ENCODE results near the gene ITGB2.

Gene ITGB2

GRCh38 chr21:44920694-44921604, at the start of gene ITGB2:
Gene ITGB2 (minus strand): TSS chr21:44920899. CDS start chr21:44910782, 10,117 bp downstream.
- no peak for DNase-seq (ENCODE audit: low spot score)

- DNase-seq (ENCODE audit: low spot score), result peak; percentile 79
Measured at GRCh38 chr21:44969931-44970755, 49.4 kb upstream of the ITGB2 start.

GRCh38 chr21:44969066-44969670, 48.5 kb upstream of the ITGB2 start:
- DNase-seq (ENCODE audit: low spot score), result no peak

DNA sequence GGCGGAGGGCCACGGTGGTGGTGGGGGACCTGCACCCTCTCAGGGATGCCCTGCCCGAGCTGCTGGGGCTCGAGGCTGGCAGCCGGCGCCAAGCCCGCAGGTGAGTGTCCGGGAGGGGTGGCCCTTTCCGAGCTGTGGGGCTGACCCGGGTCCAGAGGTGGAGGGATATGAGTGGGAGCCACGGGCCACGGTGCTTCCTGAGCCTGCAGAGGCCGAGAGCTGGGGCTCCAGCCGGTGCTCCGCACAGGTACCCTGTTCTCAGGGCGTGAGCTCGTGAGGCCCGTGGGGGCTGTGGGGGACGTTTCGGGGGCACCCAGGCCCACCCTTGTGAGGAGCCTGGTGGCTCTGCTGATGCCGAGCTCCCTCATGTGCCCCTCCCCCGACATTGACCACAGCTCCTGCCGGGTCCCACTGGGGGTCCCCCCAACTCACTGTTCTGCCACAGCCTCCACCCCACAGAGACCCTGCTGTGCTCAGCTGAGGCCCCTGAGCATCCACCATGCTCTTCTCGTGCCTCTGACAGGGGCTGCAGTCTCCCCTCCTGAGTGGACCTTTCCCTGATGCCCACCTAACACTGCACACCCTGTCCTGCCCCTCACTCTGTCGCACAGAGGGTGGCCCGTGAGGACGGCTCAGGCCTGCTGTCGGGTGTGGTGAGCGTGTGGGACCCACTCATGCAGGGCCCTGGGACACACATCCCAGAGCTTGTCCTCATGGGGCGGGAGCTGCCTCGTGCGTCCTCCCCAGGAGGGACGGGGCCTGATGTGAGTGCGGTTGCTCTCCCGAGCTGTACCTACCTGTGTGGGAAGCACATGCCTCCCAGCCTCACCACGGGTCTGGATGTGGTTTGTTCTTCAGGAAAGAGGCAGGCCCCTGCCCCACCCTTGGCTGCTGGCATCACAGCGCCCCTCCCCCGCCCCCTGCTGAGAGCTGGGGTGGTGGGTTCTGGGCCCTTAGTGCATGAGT, 46.7 kb upstream of the ITGB2 start:
- no peak for DNase-seq (ENCODE audit: low spot score)

DNA sequence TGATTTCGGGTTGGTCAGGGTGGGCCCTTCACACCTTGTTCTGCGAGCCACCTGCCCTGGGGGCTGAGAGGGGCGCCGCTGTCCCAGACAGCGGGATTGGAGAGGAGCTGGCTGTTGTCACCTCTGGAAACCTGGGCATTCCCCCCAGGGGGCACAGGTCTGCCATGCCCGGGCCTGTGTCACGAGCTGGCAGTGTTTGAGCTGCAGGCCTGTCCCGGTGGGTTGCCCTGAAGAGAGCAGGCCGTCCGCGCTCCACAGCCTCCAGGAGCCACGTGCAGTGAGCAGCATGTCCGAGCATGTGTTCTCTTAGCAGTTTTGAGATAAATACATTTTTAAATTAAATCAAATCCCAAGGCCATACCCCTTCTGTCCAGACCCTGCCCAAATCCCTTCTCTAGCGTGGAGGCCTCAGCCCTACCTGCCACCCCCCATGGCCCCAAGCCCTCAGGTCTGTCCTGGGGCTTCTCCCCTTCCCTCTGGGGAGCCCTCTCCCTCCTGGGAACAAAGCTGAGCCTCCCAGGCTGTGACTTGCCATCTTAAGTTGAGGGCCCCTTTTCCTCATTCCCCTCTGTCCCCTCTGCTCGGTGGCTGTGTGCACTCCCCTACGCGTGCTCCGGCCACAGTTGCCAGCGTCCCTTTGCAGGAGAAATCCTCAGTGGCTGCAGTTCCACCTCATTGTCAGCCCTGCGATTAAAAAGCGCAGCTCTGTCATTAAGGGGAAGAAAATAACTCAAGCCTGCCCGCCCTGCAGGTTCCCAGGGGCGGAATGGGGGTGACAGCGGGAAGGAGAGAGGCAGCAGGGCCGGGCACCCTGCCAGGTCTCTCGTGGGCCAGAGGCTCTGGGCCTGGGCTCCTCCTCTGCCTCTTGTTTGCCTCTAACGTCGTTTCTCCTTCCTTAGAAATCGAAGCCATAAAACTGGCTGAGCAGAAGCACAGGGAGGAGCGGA, 45.7 kb upstream of the ITGB2 start:
- DNase-seq (ENCODE audit: low spot score), result no peak

- DNase-seq (ENCODE audit: low spot score), result no peak
Measured at GRCh38 chr21:44965251-44966022, 44.7 kb upstream of the ITGB2 start.

DNA sequence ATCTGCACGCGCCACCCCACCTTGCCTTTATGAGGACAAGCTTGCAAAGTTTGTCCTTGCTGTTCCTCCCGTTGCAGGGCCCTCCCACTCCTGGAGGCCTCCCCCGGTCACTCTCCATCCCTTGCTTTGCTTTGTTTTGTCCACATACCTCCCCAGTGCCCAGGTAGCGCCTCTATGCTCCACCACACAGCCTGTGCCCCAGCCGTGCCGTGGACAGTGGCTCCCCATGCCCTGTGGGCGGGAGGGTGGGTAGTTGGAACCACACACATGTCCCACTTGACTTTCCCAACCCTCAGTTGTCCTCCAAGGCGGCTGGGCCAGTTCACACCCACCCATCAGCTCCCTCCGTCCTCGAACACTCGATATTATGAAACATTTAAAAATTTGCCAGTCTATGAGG, 43.7 kb upstream of the ITGB2 start:
- no peak for DNase-seq (ENCODE audit: low spot score)

DNA sequence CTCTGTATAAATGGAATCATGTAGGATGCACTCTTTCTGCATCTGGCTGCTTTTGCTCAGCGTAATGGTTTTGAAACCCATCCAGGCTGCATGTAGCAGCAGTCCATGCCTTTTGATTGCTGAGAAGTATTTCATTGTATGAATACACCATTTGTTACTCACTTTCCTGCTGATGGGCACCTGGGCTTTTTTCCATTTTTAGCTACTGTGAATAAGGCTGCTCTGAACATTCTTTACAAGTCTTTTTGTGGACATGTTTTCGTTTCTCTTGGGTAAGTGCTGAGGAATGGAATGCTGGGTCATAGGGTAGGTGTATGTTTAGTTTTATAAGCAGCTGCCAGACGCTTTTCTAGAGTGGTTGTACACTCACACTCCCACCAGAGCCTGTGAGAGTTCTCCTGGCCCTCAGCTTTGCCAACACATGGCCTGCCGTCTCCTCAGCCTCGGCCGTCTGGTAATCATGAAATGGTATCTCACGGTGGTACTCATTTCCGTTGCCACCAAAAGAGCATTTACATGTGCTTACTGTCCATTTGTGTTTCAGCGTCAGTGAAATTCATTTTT, 41.8 kb upstream of the ITGB2 start:
- DNase-seq (ENCODE audit: low spot score), result peak; percentile 63

GRCh38 chr21:44960141-44961092, 39.7 kb upstream of the ITGB2 start:
- DNase-seq (ENCODE audit: low spot score), result no peak

GRCh38 chr21:44959376-44960091, 38.8 kb upstream of the ITGB2 start:
- no peak for DNase-seq (ENCODE audit: low spot score)

DNA sequence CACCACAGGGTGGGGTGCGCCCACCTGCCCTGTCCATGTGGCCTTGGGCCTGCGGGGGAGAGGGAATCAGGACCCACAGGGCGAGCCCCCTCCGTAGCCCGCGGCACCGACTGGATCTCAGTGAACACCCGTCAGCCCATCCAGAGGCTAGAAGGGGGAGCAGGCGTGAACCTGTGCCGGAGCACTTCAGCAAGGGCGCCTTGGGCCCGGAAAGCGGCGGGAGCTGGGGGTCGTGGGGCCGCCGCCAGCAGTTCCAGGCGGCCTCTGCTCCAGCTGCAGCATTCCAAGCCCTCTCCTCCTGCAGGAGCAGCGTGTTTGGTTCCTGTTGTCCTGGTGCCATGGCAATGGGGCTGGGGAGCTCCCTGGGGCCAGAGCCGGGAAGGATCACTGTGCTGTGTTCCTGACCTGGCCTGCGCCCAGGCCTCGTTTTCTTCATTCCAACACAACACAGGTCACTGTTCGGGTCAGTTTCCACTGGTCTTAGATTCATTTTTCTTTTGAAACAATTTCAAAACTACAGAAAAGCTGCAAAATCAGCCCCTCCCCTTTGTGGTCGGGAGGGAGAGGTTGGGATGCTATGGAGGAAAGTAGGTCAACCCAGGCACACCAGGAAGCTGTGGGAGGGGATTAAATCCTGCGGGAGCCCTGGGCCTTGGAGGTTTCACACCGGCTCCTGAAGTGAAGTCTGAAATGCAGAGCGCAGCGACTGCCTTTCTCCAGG, 37.9 kb upstream of the ITGB2 start:
- no peak for DNase-seq (ENCODE audit: low spot score)

GRCh38 chr21:44957901-44958451, 37.3 kb upstream of the ITGB2 start:
- no peak for DNase-seq (ENCODE audit: low spot score)

DNA sequence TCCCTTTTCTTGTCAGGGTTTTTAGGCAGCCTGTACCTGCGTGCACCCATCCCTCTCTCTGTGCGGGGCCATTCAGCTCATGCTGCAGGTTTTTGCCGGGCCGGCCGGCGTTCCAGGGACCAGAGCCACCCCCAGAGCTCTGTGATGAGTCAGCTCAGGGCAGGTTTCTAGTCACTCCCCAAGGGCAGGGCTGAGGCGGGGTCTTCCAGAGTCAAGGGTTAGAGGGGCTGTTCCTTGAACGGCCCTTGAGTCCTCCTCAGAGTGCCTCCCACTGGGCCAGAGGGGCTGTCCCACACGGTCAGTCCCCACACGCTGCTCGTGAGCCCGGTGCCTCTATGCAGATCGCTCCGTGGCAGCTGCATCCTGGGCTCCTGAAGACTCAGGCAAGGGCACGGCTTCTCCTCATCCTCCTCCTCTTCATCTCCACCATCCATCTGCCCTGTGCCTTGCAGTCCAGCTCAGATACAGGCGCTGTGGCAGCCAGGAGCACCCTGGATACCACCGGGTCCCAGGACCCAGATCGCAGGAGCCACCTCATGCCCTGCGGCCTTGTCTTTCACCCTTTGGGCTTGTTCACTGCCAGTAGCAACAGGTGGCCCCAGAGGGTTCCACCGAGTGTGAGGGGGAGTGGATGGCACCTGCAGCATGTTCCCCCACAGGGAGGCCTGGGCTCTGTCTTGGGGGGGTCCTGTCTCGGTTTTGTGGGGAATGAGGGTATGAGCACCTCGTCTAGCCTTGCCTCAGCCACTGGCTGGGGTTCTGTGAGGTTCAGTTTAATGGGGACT, 36.5 kb upstream of the ITGB2 start:
- no peak for DNase-seq (ENCODE audit: low spot score)

DNA sequence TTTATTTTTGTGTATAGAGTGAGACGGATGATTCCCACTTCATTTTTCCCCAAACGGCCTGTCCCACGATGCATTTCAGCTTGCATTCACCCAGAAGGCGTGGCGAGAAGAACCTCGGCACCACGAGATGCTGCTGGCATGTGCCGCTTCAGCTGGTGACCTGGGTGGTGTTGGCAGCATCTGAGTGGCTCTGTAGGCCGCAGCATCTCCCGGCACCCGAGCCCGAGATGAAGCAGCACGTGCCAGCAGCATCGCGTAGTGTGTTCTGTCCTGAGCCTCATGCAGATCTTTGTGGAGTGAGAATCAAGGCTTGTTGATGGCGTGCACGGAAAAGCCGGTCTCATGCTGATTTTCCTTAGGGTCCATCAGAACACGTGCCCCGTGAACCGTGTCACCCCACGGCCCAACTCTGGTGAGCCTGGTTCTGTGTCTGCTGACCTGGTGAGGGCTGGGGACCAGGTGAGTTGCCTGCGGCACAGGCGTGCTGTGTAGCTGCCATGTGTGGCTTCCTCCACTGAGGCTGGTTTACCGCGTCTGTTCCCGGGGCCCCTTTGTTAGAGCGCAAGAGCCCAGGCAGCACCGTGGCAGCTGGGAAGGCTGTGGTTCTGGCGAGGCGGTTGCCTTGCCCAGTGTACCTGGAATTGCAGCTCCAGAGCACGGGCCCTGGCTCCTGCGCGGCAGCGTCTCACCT, 35.8 kb upstream of the ITGB2 start:
- no peak for DNase-seq (ENCODE audit: low spot score)

DNA sequence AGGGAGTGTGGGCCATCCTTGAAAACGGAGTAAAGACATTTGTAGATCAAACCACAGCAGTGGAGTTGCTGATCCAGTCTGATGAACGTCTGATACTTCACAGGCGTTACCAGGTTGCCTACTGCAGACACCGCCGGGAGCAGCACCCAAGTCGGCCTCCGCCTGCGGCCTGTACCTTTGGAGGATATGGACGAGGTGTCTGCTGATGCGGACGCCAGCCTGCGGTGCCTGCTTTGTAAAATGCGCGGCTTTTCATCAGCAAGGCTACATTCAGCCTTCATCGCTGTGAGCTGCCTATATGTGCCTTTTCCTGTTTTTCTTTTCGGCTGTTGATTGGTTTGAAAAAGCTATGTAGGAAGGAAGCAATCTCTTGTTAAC, 35.1 kb upstream of the ITGB2 start:
- no peak for DNase-seq (ENCODE audit: low spot score)
